Urinary bladder (tissue), 4 donors: Measurements from ENCODE around the gene UQCR11. TPM values are rescaled to one million over a fixed set of nuclear protein-coding genes. Genes with fewer than 3 reads are reported as not detected.

Source experiments
- DNase-seq: peaks from one replicate; pipeline ENCODE4 v3.0.0-alpha.2; 2015; ENCODE audit errors: extremely low spot score
- H3K27ac ChIP-seq: one replicate; pipeline ENCODE4 v1.5.1; 2013; ENCODE audit warnings: low read depth, mild to moderate bottlenecking, moderate library complexity
- H3K36me3 ChIP-seq: one replicate; pipeline ENCODE4 v1.6.1; 2013; ENCODE audit warnings: mild to moderate bottlenecking, moderate library complexity; ENCODE audit not compliant: insufficient read depth
- H3K4me1 ChIP-seq: one replicate; pipeline ENCODE4 v1.6.1; 2013; ENCODE audit warnings: mild to moderate bottlenecking, moderate library complexity; ENCODE audit not compliant: insufficient read depth
- H3K4me3 ChIP-seq: one replicate; pipeline ENCODE4 v1.5.1; 2013; ENCODE audit warnings: low read depth, low read length
- WGBS: extraction: QIAGEN DNeasy Blood & Tissue Kit; methylation state at CpG from one replicate; pipeline ENCODE4 v1.1.7; 2013; 5-methylcytosine and 5-hydroxymethylcytosine counted together
- polyA plus RNA-seq: library from polyadenylated mRNA; stranded (reverse); fragments of 200-250 nt; gene quantifications from one replicate; pipeline ENCODE4 v1.2.3, GENCODE V29; 2013
- total RNA-seq: library from RNA; depleted of rRNA; stranded (reverse); fragments of >200 nt; gene quantifications from one replicate; pipeline ENCODE4 v1.2.3, GENCODE V29; 2014
- donor health status: healthy with polysubstance abuse.
- donor health status: healthy.

Gene UQCR11
- total and polyA plus RNA-seq, 2 donors, result 33.3 to 144 TPM

DNA sequence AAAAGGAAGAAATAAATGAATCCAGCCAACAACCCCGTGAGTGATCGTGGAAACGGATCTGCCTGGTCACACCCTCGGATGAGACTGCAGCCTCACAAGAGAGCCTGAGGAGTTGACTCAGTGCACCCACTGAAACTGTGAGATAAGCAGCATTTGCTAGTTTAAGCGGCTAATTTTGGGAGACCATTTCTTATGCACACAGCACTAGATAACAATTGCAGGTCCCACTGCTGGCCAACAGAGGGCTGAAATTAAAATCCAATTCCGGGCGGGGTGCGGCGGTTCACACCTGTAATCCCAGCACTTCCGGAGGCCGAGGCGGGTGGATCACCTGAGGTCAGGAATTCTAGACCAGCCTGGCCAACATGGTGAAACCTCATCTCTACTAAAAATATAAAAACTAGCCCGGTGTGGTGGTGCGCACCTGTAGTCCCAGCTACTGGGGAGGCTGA lies 3.6 kb downstream of the UQCR11 start:
- Histone ChIP-seq H3K4me3 (no peak overlapping the region), H3K27ac (no peak overlapping the region), H3K4me1 (no peaks in the 10 kb centered on the region), H3K36me3 (peaks cover 3% of the 10 kb centered on the region)
- WGBS, result 96% methylated on average over 14 of the region's 14 CpGs
- DNase-seq, result no peak

DNA sequence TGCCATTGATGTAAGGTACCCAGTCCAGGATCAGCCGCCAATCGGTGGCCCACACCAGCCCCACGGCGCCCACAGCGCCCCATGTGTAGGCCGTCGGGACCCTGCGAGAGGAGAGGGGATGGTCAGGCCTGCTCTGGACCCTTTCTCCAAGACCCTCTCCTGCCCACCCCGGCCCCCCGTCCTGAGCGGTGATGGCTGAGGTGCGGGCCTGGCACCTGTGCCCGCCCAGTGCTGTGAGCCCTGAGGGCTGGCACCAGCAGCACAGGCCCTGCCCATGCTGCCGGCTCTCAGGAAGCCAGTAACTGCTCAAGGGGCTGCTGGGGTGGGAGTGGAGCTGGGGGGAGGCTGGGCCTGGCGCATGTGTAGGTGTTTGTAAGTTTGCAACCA lies 5.8 kb downstream of the UQCR11 start:
- DNase-seq, result no peak
- 96% methylated on average over 15 of the region's 15 CpGs for whole genome bisulfite sequencing
- H3K4me3 ChIP-seq, result no peak overlapping the region
- H3K27ac ChIP-seq, result no peak overlapping the region
- no peaks in the 10 kb centered on the region for H3K4me1 ChIP-seq
- H3K36me3 ChIP-seq, result peaks cover 3% of the 10 kb centered on the region

DNA sequence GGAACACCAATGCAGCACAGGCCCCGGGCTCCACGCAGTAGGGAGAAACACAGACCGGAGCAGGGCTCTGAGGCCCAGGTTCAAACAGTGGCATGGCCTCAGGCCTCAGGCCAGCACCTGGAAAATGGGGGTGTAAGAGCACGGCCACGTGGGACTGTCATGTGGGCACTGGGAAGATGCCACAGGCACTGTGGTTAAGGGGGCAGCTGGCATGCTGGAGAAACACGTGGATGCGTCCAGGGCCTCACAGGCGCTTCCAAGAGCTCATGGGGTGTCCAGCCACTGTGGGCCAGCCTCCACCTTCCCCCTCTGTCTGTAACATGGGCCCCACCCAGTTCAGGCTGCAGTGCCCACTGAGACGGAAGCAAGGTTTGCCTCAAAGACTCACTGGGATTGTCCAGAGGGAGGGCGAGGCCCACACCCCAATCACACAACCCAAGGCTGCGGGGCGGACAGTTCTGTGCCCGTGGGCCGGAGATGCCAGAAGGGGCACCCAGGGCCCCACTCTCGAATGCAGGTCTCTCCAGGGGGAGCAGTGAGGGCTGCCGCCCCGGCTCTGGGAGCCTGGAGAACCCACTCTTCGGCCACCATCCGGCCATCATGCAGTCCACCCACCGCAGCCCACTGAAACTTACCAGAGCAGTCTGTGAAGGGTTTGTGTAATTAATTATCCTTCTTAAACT lies 6.3 kb downstream of the UQCR11 start:
- H3K36me3 ChIP-seq, result peaks cover 3% of the 10 kb centered on the region
- H3K27ac ChIP-seq, result no peak overlapping the region
- 91% methylated on average over 20 of the region's 20 CpGs for WGBS
- no peak overlapping the region for H3K4me3 ChIP-seq
- no peaks in the 10 kb centered on the region for H3K4me1 ChIP-seq
- no peak for DNase-seq

DNA sequence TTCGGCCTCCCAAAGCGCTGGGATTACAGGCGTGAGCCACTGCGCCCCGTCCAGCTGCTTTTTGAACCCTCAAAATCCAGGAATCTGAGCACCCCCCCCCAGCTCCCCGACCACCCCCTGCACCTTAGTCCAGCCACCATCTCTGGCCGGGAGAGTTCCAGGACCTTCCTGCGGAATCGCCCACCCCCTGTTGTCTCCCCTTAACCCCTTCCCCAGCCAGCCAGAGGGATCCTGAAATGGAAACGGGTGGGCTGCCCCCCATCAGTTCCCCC lies 11.8 kb downstream of the UQCR11 start:
- H3K4me3 ChIP-seq, result no peak overlapping the region
- 46% methylated on average over 10 of the region's 10 CpGs for WGBS
- peaks cover 3% of the 10 kb centered on the region for H3K36me3 ChIP-seq
- no peaks in the 10 kb centered on the region for H3K4me1 ChIP-seq
- H3K27ac ChIP-seq, result no peak overlapping the region
- no peak for DNase-seq

DNA sequence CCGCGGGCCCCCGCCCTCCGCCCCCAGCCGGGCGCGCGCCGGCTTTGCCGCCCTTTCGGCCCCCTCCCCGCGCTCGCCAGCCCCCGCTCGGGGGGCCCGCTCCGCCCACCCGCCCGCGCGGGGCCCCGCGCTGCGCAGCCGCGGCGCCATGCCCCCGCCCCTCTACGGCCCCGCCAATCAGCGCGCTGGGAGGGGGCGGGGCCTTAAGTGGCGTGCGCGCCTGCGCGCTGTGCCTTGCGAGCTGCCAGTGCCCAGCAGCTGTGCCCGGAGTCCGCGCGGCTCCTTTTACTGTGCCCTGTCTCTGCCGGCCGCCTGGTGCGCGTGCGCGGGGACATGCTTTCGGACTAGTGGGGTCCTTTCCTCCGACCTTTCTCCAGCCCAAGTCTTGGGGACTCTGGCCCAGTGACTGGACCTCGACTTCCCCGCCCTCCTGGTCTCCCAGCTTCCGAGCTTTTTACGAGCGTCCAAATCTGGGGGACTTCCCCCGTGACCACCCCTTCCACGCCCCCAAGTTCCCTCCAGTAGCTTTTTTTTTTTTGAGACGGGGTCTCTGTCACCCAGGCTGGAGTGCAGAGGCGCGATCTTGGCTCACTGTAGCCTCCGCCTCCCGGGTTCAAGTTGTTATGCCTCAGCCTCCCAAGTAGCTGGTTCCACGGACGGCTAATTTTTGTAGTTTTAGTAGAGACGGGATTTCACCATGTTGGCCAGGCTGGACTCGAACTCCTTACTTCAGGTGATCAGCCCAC lies 12.3 kb downstream of the UQCR11 start, which contains the start of gene MBD3:
MBD3 (minus strand) TSS at position 111 of the 746 bp plus-strand sequence. CDS start 234 bp downstream, outside the sequence.
- peaks cover 2% of the 10 kb centered on the region for H3K36me3 ChIP-seq
- DNase-seq, result peak; percentile 69
- WGBS, result 1% methylated on average over 68 of the region's 68 CpGs
- H3K4me1 ChIP-seq, result no peaks in the 10 kb centered on the region
- peak within 1 kb of the TSS; percentile 75 for H3K4me3 ChIP-seq
- peak within 1 kb of the TSS; percentile 95 for H3K27ac ChIP-seq

DNA sequence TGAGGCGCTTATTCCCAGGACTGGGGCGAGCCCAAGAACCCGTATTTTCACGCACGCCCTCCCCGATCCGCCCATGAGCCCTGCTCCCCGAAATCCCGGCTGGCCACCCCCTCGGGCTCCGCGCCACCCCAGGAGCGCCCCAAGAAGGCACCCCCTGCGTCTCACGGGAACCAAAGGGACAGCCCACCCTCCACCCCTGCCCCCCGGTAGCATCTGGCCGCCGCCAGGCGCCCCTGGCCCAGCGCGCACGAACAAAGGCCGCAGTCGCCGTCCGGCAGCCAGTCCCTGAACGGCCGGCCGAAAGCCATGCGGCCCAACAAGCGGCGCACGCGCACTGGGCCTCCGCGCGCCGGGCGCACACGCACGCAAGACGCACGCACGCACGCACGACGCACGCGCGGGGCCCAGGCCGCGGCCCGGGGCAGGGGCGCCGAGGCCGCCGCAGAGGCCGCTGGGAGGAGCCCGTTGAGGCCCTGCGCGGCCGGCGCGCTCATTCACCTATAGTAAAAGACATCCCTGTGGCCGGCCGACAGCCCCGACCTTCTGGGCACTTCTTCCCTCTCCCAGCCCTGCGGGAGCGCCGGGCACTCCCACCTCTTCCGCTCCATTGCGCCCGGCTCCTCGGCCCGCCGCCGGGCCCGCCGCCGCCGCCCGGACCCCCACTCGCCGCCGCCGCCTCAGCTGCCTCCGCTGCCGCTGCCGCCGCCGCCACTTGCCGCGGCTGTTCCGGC lies 13.1 kb downstream of the UQCR11 start:
- Histone ChIP-seq H3K4me3 (peak overlapping the region; percentile 75), H3K4me1 (no peaks in the 10 kb centered on the region), H3K36me3 (no peaks in the 10 kb centered on the region), H3K27ac (peak overlapping the region; percentile 95)
- DNase-seq, result peak; percentile 60
- WGBS, result under 1% methylated on average over 94 of the region's 94 CpGs

DNA sequence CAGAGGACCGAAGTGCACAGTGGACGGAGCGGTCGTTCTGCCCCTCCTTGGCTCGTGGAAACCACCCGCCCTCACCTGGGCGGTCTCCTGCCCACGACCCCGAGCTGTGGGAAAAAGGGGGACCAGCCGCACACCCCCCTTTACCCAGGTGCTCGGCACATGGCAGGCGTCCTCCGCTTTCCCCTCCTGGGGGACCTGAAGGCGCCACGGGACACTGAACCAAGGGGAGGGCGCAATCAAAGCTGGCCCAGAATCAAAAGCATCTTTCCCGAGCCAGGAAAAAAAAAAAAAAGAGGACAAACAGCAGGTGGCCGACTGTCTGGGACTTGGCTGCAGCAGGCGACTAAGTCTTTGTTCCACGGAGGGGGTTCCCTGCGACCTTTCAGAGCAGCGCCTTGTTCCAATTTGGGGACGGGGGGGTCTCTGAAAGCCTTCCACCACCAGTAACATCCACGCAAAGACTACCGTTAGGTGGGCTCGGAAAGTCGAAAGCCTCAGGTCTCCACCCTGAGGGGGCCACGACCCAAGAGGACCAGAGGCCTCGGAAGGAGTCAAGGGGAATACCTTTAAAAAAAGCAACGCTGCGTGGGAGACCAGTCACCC lies 13.7 kb downstream of the UQCR11 start:
- no peak for DNase-seq
- Histone ChIP-seq H3K4me3 (peak overlapping the region; percentile 75), H3K4me1 (no peaks in the 10 kb centered on the region), H3K36me3 (no peaks in the 10 kb centered on the region), H3K27ac (peak overlapping the region; percentile 76)
- WGBS, result 3% methylated on average over 31 of the region's 31 CpGs

DNA sequence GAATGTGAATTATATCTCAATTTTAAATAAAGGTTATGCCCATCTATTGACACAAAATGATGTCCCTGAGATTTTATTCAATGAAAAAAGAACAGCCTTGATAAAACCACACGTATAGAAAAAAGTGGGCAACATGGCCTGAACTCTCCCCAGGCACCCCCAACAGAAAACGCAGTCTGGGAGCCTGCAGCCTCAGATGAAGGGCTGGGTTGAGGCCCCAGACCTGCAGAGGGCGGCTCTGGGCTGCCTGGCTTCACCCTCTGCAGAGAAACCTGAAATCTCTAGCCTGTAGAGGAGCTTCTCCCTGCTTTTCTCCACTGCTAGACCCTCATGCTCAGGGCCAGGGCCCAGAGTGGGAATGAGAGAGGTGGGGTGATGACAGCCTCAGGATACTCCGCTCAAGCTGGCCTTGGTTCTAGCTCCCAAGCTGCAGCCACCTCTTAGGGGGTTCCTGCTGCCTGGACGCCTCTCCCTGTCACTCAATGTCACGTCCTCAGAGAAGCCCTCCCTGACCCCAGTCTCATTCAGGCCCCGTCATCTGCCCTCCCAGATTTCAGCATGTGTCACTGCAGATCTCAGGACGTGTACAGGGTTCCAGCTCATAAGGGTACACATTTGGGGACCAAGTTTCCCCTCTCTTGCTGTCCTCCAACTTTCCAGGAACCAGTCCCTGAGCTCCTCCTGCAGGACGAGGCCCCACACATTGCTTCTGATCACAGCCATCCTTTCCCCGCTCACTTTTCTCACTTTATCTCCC lies 14.4 kb downstream of the UQCR11 start:
- H3K4me1 ChIP-seq, result no peaks in the 10 kb centered on the region
- WGBS, result 27% methylated on average over 10 of the region's 10 CpGs
- DNase-seq, result no peak
- H3K4me3 ChIP-seq, result peak overlapping the region; percentile 75
- H3K36me3 ChIP-seq, result no peaks in the 10 kb centered on the region
- H3K27ac ChIP-seq, result no peak overlapping the region

DNA sequence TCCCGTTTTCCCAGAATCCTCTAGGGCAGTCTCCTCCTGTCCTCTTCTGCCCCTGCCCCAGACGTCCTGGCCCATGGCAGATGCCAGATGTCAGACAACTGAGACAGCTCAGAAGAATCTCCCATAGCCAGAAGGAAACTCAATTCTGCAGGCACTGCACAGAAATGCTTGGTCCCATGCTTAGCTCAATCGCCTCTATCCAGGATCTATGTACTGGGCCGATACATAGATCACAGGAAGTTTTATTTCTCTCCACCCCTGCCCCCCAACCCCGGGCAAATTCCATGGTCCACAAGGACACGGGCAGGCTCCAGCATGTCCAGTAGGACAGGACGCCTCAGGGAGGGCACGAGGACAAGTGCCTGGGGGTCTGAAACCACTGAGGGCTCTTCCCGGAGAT lies 17.4 kb downstream of the UQCR11 start:
- 69% methylated on average over 9 of the region's 9 CpGs for WGBS
- no peaks in the 10 kb centered on the region for H3K4me1 ChIP-seq
- no peak for DNase-seq
- no peak overlapping the region for H3K4me3 ChIP-seq
- H3K36me3 ChIP-seq, result no peaks in the 10 kb centered on the region
- H3K27ac ChIP-seq, result no peak overlapping the region

DNA sequence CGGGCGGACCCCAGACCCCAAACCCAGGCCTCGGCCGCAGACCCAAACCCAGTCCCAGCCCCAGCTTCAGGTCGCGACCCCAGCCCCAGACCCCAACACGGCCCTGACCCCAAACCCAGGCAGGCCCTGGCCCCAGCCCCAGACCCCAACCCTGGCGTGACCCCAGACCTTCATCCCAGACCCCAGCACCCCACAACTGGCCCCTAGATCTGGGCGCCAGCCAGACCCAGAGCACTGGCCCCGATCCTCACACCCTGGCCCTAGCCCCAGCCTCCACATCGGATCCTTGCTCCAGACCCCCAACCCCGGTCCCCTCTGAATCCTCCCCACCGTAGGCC lies 20.1 kb downstream of the UQCR11 start:
- Histone ChIP-seq H3K36me3 (no peaks in the 10 kb centered on the region), H3K4me3 (no peak overlapping the region), H3K4me1 (no peaks in the 10 kb centered on the region), H3K27ac (no peak overlapping the region)
- 78% methylated on average over 13 of the region's 13 CpGs for WGBS
- no peak for DNase-seq

DNA sequence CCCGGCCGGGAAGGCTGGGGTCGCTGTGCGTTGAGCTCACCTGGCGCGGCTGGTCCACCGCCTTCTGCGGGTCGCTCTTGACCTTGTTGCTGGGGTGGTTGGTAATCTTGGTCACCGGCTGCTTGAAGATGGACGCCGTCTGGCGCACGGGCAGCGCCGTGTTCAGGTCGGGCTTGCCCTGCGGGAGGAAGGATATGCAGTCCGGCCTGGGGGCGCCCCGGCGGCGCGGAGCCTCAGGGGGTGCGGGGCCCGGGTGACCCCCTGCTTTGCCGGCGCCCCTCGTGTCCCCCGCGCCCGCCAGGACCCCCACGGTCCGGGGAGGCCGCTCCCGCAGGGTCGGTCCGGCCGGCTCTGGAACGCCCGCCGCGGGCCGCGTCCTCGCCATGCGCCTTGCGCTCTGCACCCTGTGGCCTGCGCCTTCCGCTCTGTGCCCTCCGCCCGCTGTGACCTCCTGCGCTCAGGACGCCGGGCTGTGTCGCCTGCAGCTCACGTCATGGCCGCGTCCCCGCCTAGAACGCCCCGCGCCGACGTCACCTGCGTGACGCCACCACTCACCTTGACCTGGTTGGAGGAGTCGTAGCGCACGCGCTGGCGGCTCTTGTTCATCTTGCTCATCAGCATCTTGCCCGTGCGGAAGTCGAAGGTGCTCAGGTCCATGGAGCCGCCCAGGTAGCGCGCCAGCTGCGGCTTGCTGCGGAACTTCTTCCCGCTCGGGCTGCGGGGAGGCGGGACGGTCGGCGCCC lies 20.6 kb downstream of the UQCR11 start:
- WGBS, result 80% methylated on average over 87 of the region's 87 CpGs
- no peak for DNase-seq
- Histone ChIP-seq H3K27ac (no peak overlapping the region), H3K36me3 (peaks cover 2% of the 10 kb centered on the region), H3K4me3 (no peak overlapping the region), H3K4me1 (no peaks in the 10 kb centered on the region)

DNA sequence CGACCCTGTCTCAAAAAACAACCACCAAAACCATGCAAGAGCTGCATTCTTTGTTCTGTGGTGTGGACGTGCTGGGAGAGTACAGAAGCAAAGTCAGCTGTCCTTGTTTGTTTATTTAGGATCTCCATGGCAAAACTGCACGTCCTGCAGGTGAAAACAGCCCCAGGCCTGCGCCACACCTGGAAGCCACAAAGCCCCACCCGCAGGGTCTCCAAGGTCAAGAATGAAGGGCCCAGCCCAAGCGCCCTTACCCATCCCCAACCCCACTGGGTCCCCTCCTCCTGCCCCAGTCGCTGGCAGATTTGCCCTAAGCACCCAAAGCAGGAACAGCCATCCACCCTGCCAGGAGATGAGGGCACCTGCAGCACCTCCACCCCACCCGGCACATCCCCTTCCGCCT lies 23.1 kb downstream of the UQCR11 start:
- Histone ChIP-seq H3K36me3 (peaks cover 9% of the 10 kb centered on the region), H3K27ac (no peak overlapping the region), H3K4me3 (no peak overlapping the region), H3K4me1 (no peaks in the 10 kb centered on the region)
- no peak for DNase-seq
- WGBS, result 89% methylated on average over 9 of the region's 9 CpGs

DNA sequence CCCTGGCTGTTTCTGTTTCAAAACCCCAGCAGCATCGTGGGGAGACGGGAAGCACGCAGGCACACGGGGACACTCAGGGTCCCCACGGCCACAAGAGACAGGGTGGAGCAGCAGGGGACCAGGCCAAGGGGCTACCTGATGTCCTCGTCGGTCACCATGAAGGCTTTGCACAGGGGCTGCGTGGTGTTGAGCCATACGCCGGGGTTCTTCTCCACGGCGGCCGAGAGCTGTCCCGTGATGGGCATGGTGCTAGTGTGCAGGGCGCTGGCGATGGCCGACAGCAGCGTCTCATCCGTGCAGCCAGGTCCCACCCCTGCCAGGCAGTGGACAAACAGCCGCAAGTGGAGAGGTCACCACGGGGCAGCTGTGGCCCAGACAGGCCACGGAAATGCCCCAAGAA lies 24.3 kb downstream of the UQCR11 start:
- H3K36me3 ChIP-seq, result peaks cover 9% of the 10 kb centered on the region
- H3K27ac ChIP-seq, result no peak overlapping the region
- no peak overlapping the region for H3K4me3 ChIP-seq
- no peak for DNase-seq
- H3K4me1 ChIP-seq, result no peaks in the 10 kb centered on the region
- WGBS, result 95% methylated on average over 22 of the region's 22 CpGs
